SK-N-SH (cell line): Measurements from ENCODE around the gene CCNL2. TPM values are rescaled to one million over a fixed set of nuclear protein-coding genes. Genes with fewer than 3 reads are reported as not detected.
A peak's percentile ranks its signal among the peaks of the same experiment; 100 is the strongest.

Source experiments
- CTCF ChIA-PET: fragments of 300-600, 350-600 bp; formaldehyde crosslinking; extraction: SDS; loops from one replicate; lab custom pipeline; 2021; lab: Yijun Ruan, JAX
- POLR2A ChIA-PET: fragments of 350-600 bp; sonication (Branson Sonifier 250); formaldehyde crosslinking; extraction: SDS; loops from one replicate; lab custom pipeline; 2020; ENCODE audit warnings: antibody characterized with exemption, inconsistent platforms; lab: Yijun Ruan, JAX
- DNase-seq: peaks from one replicate; pipeline ENCODE4 v3.0.0; 2012
- H2AFZ ChIP-seq: fragments of 200-600 bp; sonication (generic); 2 replicates; pipeline ENCODE4 v1.8.1; 2016; ENCODE audit warnings: antibody characterized with exemption, mild to moderate bottlenecking, low read depth
- H3F3A ChIP-seq: fragments of 200-600 bp; sonication (generic); replicated peaks from 2 replicates; pipeline ENCODE3; 2016; ENCODE audit warnings: antibody characterized with exemption, mild to moderate bottlenecking; ENCODE audit not compliant: insufficient read depth
- H3K27ac ChIP-seq, 2 experiments: fragments of 200-500 bp in 1 of 2; fragments of 200-600 bp in 1 of 2; sonication (Bioruptor generic) in 1 of 2; sonication (generic), shearing (Covaris generic) in 1 of 2; 2 replicates each; pipeline versions ENCODE4 v1.5.1 to v1.6.1; 2014 to 2016; ENCODE audit warnings: low read depth in 2 of 2, inconsistent platforms in 1 of 2, low read length in 1 of 2, mild to moderate bottlenecking in 1 of 2, mixed read lengths in 1 of 2
- H3K27me3 ChIP-seq: fragments of 200-600 bp; sonication (generic), shearing (Covaris generic); 2 replicates; pipeline ENCODE4 v1.6.1; 2016; ENCODE audit warnings: mixed run types; ENCODE audit not compliant: insufficient read depth
- H3K36me3 ChIP-seq, 2 experiments: fragments of 200-500 bp in 1 of 2; fragments of 200-600 bp in 1 of 2; sonication (Bioruptor generic) in 1 of 2; sonication (generic) in 1 of 2; replicated peaks in 1 of 2; 2 replicates each; pipeline versions ENCODE3 to v1.5.1; 2014 to 2016; ENCODE audit warnings: low read length in 1 of 2, mild to moderate bottlenecking in 1 of 2; ENCODE audit not compliant: insufficient read depth in 2 of 2, control insufficient read depth in 1 of 2
- H3K4me1 ChIP-seq, 2 experiments: fragments of 200-500 bp in 1 of 2; fragments of 200-600 bp in 1 of 2; sonication (Bioruptor generic) in 1 of 2; sonication (generic), shearing (Covaris generic) in 1 of 2; 2 replicates each; pipeline versions ENCODE4 v1.5.1 to v1.6.1; 2014 to 2016; ENCODE audit warnings: low read depth in 1 of 2, low read length in 1 of 2, mixed run types in 1 of 2; ENCODE audit not compliant: insufficient read depth in 2 of 2, control insufficient read depth in 1 of 2
- H3K4me2 ChIP-seq: fragments of 200-600 bp; sonication (generic), shearing (Covaris generic); 2 replicates; pipeline ENCODE4 v1.6.1; 2017; ENCODE audit warnings: mixed run types
- H3K4me3 ChIP-seq, 2 experiments: fragments of 200-500 bp in 1 of 2; fragments of 200-600 bp in 1 of 2; sonication (Bioruptor generic) in 1 of 2; sonication (generic), shearing (Covaris generic) in 1 of 2; 2 replicates each; pipeline versions ENCODE4 v1.5.1 to v1.8.1; 2014 to 2016; ENCODE audit warnings: low read depth in 2 of 2, inconsistent platforms in 1 of 2, low read length in 1 of 2, mild to moderate bottlenecking in 1 of 2, mixed read lengths in 1 of 2, moderate library complexity in 1 of 2
- H3K79me2 ChIP-seq: fragments of 200-600 bp; sonication (generic); 2 replicates; pipeline ENCODE4 v1.8.1; 2017; ENCODE audit warnings: mild to moderate bottlenecking; ENCODE audit not compliant: insufficient read depth
- H3K9ac ChIP-seq: fragments of 200-600 bp; sonication (generic); 2 replicates; pipeline ENCODE4 v1.6.1; 2017; ENCODE audit warnings: mixed run types
- H3K9me2 ChIP-seq: fragments of 200-600 bp; sonication (generic); 2 replicates; pipeline ENCODE4 v1.6.1; 2017; ENCODE audit warnings: mixed run types
- H3K9me3 ChIP-seq: fragments of 200-600 bp; sonication (generic); 2 replicates; pipeline ENCODE4 v1.6.1; 2017; ENCODE audit warnings: mixed run types, mild to moderate bottlenecking, moderate library complexity
- H4K20me1 ChIP-seq: fragments of 200-600 bp; sonication (generic); 2 replicates; pipeline ENCODE4 v1.6.1; 2017; ENCODE audit warnings: mild to moderate bottlenecking, mixed run types; ENCODE audit not compliant: insufficient read depth
- EP300 ChIP-seq, 2 experiments: IDR thresholded peaks; 2 replicates each; pipeline versions ENCODE4 v1.4.0 to v1.6.1; 2012; ENCODE audit warnings: borderline replicate concordance in 1 of 2, low read depth in 1 of 2, low read length in 1 of 2
- EZH2phosphoT487 ChIP-seq: fragments of 200-600 bp; sonication (generic); IDR thresholded peaks from 2 replicates; pipeline ENCODE4 v1.6.1; 2017; ENCODE audit warnings: low read depth, mixed run types, mild to moderate bottlenecking, antibody characterized with exemption, moderate library complexity, borderline replicate concordance
- MEF2A ChIP-seq: IDR thresholded peaks from 2 replicates; pipeline ENCODE4 v1.4.0; 2012; ENCODE audit warnings: low read depth, borderline replicate concordance
- MXI1 ChIP-seq: IDR thresholded peaks from 2 replicates; pipeline ENCODE4 v1.6.1; 2012; ENCODE audit warnings: mild to moderate bottlenecking, low read depth, low read length, improper control_type of control experiment
- NFIC ChIP-seq: IDR thresholded peaks from 2 replicates; pipeline ENCODE4 v1.4.0; 2012; ENCODE audit warnings: borderline replicate concordance
- RAD21 ChIP-seq: IDR thresholded peaks from 2 replicates; pipeline ENCODE4 v1.6.1; 2012; ENCODE audit warnings: mild to moderate bottlenecking, low read length
- RFX5 ChIP-seq: IDR thresholded peaks from 2 replicates; pipeline ENCODE4 v1.6.1; 2012; ENCODE audit warnings: mild to moderate bottlenecking, improper control_type of control experiment, low read length
- RXRA ChIP-seq: IDR thresholded peaks from 2 replicates; pipeline ENCODE4 v1.4.0; 2012; ENCODE audit warnings: low read depth, mild to moderate bottlenecking, borderline replicate concordance
- SIN3A ChIP-seq: IDR thresholded peaks from 2 replicates; pipeline ENCODE4 v1.6.1; 2012; ENCODE audit warnings: low read depth, mild to moderate bottlenecking, low read length, moderate library complexity, borderline replicate concordance
- SMC3 ChIP-seq: IDR thresholded peaks from 2 replicates; pipeline ENCODE4 v1.6.1; 2012; ENCODE audit warnings: low read depth, low read length, improper control_type of control experiment
- TAF1 ChIP-seq: IDR thresholded peaks from 2 replicates; pipeline ENCODE4 v1.6.1; 2012; ENCODE audit warnings: low read depth, mild to moderate bottlenecking, low read length, moderate library complexity, borderline replicate concordance
- TCF12 ChIP-seq: IDR thresholded peaks from 2 replicates; pipeline ENCODE4 v1.4.0; 2012
- TEAD4 ChIP-seq: IDR thresholded peaks from 2 replicates; pipeline ENCODE4 v1.4.0; 2012; ENCODE audit warnings: mild to moderate bottlenecking, borderline replicate concordance; ENCODE audit not compliant: insufficient read depth
- WGBS: methylation state at CpG from one replicate; pipeline ENCODE4 v1.1.6; 2017; ENCODE audit warnings: low lambda C conversion rate; 5-methylcytosine and 5-hydroxymethylcytosine counted together
- polyA plus RNA-seq, 3 experiments: library from polyadenylated mRNA; depleted of rRNA; stranded (reverse); fragments of >200 nt; gene quantifications; 2 replicates each; pipeline ENCODE4 v1.2.3, GENCODE V29; 2012
- TF ChIP-seq, protein P1 (sequence below): fragments of 150-350 bp; IDR thresholded peaks from 2 replicates; pipeline ENCODE4 v1.6.1; 2017; ENCODE audit warnings: antibody characterized with exemption, low read length, low read depth, borderline replicate concordance
- TF ChIP-seq, protein P2 (sequence below): IDR thresholded peaks from 2 replicates; pipeline ENCODE4 v1.4.0; 2012; ENCODE audit warnings: low read depth
- TF ChIP-seq, protein P3 (sequence below): IDR thresholded peaks from 2 replicates; pipeline ENCODE4 v1.6.1; 2012; ENCODE audit warnings: mild to moderate bottlenecking, low read depth, low read length, moderate library complexity

The CCNL2 gene
- polyA plus RNA-seq, 1 of the 3 experiments (the other 2 are of a cell fraction), result 362 TPM

DNA sequence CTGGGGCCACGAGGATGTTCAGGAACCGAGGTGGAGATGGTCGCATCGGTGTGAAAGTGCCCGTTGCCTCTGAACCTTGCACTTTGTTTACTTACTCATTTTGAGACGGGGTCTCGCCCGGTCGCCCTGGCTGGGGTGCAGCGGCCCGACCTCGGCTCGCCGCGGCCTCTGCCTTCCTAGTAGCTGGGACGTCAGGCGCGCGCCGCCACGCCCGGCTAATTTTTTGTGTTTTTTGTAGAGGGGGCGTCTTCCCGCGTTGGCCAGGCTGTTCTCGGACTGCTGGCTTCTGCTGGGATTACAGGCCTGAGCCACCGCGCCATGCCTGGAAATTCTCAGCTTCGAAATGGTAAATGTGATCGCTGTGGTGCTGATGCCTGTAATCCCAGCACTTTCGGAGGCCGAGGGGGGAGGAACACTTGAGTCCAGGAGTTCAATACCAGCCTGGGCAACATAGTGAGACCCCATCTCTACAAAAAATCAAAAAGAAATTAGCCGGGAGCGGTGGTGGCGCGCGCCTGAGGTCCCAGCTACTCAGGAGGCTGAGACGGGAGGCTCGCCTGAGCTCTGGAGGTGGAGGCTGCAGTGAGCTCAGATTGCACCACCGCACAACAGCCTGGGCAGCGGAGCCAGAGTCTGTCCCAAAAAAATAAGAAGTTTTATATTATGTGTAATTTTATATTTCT, 8.6 kb upstream of the CCNL2 start:
- POLR2A ChIA-PET, result interaction anchor here (0.6 to 3.3 kb wide), 7 partner anchors 8 to 208 kb away, joined by 3 to 18 read pairs (median 3); partner anchors contain the start of genes AURKAIP1, CCNL2 and MIB2
- Histone ChIP-seq H4K20me1 (no peaks in the 10 kb centered on the region), H3F3A (peaks cover 26% of the 10 kb centered on the region), H2AFZ (0 out of 2 replicates have a peak overlapping the region, but pooled peaks have one; percentile 65), H3K4me3 (peak overlapping the region; percentile 74 to 77), H3K9me3 (no peaks in the 10 kb centered on the region), H3K36me3 (peaks cover 10 to 16% of the 10 kb centered on the region in 2 experiments), H3K79me2 (peaks cover 64% of the 10 kb centered on the region), H3K9ac (peak overlapping the region; percentile 88), H3K4me1 (peaks cover 11 to 15% of the 10 kb centered on the region in 2 experiments; a peak in 3 of 4 replicates), H3K4me2 (peak overlapping the region; percentile 87), H3K27me3 (no peaks in the 10 kb centered on the region), H3K27ac (peak overlapping the region; percentile 72 to 77), H3K9me2 (no peaks in the 10 kb centered on the region)
- CTCF ChIA-PET, result interaction anchor here (1.0 to 3.5 kb wide), 3 partner anchors 9 to 34 kb away, joined by 3 to 14 read pairs (median 14); partner anchors contain the start of genes ANKRD65 and CCNL2
- TF ChIP-seq, protein P1, sequence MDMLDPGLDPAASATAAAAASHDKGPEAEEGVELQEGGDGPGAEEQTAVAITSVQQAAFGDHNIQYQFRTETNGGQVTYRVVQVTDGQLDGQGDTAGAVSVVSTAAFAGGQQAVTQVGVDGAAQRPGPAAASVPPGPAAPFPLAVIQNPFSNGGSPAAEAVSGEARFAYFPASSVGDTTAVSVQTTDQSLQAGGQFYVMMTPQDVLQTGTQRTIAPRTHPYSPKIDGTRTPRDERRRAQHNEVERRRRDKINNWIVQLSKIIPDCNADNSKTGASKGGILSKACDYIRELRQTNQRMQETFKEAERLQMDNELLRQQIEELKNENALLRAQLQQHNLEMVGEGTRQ, result no peak
- TF ChIP-seq EZH2phosphoT487 (no peak), RAD21 (no peak), MEF2A (no peak)
- TF ChIP-seq, protein P2, sequence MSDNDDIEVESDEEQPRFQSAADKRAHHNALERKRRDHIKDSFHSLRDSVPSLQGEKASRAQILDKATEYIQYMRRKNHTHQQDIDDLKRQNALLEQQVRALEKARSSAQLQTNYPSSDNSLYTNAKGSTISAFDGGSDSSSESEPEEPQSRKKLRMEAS, result no peak
- WGBS, result 24% methylated on average over 18 of the region's 41 CpGs
- DNase-seq, result no peak

DNA sequence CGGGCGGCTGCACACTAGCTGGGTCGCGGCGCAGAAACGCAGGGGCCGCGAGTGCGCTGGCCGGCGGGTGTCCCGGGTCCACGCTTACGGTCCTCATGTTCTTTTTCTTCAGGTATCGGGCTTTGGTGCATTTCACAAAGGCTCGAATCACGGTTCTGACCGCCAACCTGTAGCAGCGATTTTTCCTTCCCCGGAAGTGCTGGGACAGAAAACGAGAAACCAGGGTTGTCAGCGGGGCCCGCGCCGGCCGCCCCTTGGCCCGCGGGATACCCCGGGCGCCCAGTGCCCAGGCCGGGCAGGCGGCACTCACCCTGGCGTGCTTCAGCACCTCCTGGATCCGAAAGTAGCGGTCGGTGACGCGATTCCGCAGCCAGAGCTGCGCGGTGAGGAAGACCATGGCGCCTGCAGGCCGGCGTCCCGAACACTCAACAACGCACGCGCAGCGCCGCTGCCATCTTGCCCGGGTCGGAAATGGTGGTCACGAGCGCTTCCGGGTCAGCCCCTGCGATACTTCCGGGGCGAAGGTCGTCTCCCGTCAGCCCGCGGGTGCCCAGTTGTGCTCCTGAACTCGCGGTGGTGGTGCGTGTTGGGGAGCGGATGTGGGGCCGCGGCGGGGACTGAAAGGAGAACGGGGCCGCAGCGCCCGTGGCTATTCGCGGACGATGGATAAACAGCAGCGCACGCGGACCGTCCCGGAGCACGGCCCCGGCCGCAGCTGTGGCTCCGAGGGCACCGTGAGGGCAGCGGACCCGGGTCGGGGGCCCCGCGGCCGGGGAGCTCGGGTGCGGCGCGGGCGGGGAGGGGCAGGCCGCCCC, 7.9 kb upstream of the CCNL2 start, which contains the start of gene MRPL20:
Gene MRPL20, minus strand, starts transcription at position 473 of the 815 bp plus-strand sequence. Its CDS starts 76 bp downstream, at position 397.
- Histone ChIP-seq H3K9me2 (no peaks in the 10 kb centered on the region), H4K20me1 (no peaks in the 10 kb centered on the region), H3F3A (peaks cover 33% of the 10 kb centered on the region), H2AFZ (peak within 1 kb of the TSS; percentile 65; the same call in 1 of the 2 replicates), H3K27me3 (no peaks in the 10 kb centered on the region), H3K4me2 (peak within 1 kb of the TSS; percentile 87), H3K36me3 (peaks cover 15 to 16% of the 10 kb centered on the region in 2 experiments), H3K9me3 (no peaks in the 10 kb centered on the region), H3K9ac (peak within 1 kb of the TSS; percentile 88), H3K4me1 (peaks cover 11 to 15% of the 10 kb centered on the region in 2 experiments; a peak in 3 of 4 replicates), H3K4me3 (peak within 1 kb of the TSS; percentile 74 to 77), H3K79me2 (peaks cover 72% of the 10 kb centered on the region), H3K27ac (peak within 1 kb of the TSS; percentile 72 to 77)
- ChIA-PET POLR2A (interaction anchor here (0.6 to 3.3 kb wide), 7 partner anchors 8 to 209 kb away, joined by 3 to 18 read pairs (median 3); partner anchors contain the start of genes AURKAIP1, CCNL2 and MIB2), CTCF (interaction anchor here (0.7 to 3.5 kb wide), 5 partner anchors 8 to 211 kb away, joined by 3 to 14 read pairs (median 6); partner anchors contain the start of genes ANKRD65, AURKAIP1 and CCNL2)
- peak; percentile 98 for DNase-seq
- WGBS, result under 1% methylated on average over 27 of the region's 98 CpGs
- TF ChIP-seq EZH2phosphoT487, result no peak
- peak; percentile 96 for TF ChIP-seq TAF1
- TF ChIP-seq NFIC, result no peak
- TF ChIP-seq EP300 (IDR thresholded peaks at IDR 0.05; ENCODE audit: borderline replicate concordance in 1 of 2, low read depth in 1 of 2, low read length in 1 of 2), result no peak
- TF ChIP-seq, protein P3, sequence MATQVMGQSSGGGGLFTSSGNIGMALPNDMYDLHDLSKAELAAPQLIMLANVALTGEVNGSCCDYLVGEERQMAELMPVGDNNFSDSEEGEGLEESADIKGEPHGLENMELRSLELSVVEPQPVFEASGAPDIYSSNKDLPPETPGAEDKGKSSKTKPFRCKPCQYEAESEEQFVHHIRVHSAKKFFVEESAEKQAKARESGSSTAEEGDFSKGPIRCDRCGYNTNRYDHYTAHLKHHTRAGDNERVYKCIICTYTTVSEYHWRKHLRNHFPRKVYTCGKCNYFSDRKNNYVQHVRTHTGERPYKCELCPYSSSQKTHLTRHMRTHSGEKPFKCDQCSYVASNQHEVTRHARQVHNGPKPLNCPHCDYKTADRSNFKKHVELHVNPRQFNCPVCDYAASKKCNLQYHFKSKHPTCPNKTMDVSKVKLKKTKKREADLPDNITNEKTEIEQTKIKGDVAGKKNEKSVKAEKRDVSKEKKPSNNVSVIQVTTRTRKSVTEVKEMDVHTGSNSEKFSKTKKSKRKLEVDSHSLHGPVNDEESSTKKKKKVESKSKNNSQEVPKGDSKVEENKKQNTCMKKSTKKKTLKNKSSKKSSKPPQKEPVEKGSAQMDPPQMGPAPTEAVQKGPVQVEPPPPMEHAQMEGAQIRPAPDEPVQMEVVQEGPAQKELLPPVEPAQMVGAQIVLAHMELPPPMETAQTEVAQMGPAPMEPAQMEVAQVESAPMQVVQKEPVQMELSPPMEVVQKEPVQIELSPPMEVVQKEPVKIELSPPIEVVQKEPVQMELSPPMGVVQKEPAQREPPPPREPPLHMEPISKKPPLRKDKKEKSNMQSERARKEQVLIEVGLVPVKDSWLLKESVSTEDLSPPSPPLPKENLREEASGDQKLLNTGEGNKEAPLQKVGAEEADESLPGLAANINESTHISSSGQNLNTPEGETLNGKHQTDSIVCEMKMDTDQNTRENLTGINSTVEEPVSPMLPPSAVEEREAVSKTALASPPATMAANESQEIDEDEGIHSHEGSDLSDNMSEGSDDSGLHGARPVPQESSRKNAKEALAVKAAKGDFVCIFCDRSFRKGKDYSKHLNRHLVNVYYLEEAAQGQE, result peak; percentile 43; the same call in 1 of the 2 replicates
- TF ChIP-seq RFX5, result no peak
- peak; percentile 74; the same call in 1 of the 2 replicates for TF ChIP-seq SIN3A
- TF ChIP-seq TCF12, result peak; percentile 29; the same call in 1 of the 2 replicates
- 0 out of 2 replicates have a peak, but pooled peaks have one; percentile 11 for TF ChIP-seq SMC3
- TF ChIP-seq, protein P1, result no peak
- 0 out of 2 replicates have a peak, but pooled peaks have one; percentile 35 for TF ChIP-seq TEAD4
- TF ChIP-seq RXRA, result no peak
- peak; percentile 81 for TF ChIP-seq MXI1
